ENCODE results near the gene CDC42BPG.

DNA sequence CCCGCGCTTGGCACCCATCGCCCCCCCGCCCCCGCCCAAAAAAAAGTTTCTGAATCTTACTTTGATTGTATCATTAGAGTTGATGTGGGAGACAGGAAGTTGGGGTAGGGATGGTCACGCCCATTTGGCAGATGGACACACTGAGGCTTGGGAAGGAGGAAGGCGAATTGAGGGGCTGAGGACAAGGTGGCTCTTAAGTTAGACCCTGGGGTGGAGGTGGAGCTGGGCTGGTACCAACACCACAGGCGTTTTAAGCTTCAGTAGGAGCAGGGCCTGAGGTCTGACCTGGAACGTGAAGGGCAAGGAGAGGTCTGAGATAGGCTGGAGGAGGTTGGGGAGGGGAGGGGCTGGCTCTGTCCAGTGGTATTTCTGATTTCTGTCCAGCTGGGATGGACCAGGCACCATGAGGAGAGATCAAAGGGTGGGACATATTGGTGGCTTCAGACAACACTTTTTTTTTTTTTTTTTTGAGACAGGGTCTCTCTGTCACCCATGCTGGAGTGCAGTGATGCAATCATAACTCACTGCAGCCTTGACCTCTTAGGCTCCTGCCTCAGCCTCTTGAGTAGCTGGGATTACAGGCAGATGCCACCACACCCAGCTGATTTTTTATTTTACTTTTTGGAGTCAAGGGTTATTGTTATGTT, 799 bp upstream of the CDC42BPG start:
- TF ChIP-seq, protein P1, sequence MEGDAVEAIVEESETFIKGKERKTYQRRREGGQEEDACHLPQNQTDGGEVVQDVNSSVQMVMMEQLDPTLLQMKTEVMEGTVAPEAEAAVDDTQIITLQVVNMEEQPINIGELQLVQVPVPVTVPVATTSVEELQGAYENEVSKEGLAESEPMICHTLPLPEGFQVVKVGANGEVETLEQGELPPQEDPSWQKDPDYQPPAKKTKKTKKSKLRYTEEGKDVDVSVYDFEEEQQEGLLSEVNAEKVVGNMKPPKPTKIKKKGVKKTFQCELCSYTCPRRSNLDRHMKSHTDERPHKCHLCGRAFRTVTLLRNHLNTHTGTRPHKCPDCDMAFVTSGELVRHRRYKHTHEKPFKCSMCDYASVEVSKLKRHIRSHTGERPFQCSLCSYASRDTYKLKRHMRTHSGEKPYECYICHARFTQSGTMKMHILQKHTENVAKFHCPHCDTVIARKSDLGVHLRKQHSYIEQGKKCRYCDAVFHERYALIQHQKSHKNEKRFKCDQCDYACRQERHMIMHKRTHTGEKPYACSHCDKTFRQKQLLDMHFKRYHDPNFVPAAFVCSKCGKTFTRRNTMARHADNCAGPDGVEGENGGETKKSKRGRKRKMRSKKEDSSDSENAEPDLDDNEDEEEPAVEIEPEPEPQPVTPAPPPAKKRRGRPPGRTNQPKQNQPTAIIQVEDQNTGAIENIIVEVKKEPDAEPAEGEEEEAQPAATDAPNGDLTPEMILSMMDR (conservative IDR thresholded peaks at IDR 0.05; ENCODE audit: low read length): no peak
- TF ChIP-seq EZH2phosphoT487 (IDR thresholded peaks at IDR 0.05; ENCODE audit: borderline replicate concordance): no peak
